Astrocyte of the cerebellum (primary cell): Measurements from ENCODE around the gene RHOD.
A peak's percentile ranks its signal among the peaks of the same experiment; 100 is the strongest.

Experiments
- DNase-seq: peaks from one replicate; pipeline ENCODE4 v3.0.0-alpha.2; 2011; ENCODE audit warnings: low read depth
- H3K4me3 ChIP-seq: 2 replicates; pipeline ENCODE4 v1.5.1; 2011; ENCODE audit warnings: mild to moderate bottlenecking, low read depth, low read length, moderate library complexity
- in situ Hi-C: cut with HindIII; loops from 2 replicates; pipeline ENCODE4 v1.10.0; 2017; ENCODE audit warnings: low sequenced_read_pairs
- TF ChIP-seq, protein P1 (sequence below): IDR thresholded peaks from 2 replicates; pipeline ENCODE4 v1.5.1; 2012; ENCODE audit warnings: low read length, low read depth, moderate library complexity, mild to moderate bottlenecking; ENCODE audit errors: missing control alignments

RHOD gene

GRCh38 chr11:67055812-67056211, 835 bp upstream of the RHOD start:
- no peak for DNase-seq
- TF ChIP-seq, protein P1, sequence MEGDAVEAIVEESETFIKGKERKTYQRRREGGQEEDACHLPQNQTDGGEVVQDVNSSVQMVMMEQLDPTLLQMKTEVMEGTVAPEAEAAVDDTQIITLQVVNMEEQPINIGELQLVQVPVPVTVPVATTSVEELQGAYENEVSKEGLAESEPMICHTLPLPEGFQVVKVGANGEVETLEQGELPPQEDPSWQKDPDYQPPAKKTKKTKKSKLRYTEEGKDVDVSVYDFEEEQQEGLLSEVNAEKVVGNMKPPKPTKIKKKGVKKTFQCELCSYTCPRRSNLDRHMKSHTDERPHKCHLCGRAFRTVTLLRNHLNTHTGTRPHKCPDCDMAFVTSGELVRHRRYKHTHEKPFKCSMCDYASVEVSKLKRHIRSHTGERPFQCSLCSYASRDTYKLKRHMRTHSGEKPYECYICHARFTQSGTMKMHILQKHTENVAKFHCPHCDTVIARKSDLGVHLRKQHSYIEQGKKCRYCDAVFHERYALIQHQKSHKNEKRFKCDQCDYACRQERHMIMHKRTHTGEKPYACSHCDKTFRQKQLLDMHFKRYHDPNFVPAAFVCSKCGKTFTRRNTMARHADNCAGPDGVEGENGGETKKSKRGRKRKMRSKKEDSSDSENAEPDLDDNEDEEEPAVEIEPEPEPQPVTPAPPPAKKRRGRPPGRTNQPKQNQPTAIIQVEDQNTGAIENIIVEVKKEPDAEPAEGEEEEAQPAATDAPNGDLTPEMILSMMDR, result no peak
- in situ Hi-C loops, result no loop called here
- peak overlapping the region; percentile 49 for H3K4me3 ChIP-seq

- peak overlapping the region; percentile 49 for H3K4me3 ChIP-seq
- TF ChIP-seq, protein P1, result no peak
- in situ Hi-C loops, result no loop called here
- DNase-seq, result no peak
Observed at GRCh38 chr11:67057205-67057672, 592 bp downstream of the RHOD start.

DNA sequence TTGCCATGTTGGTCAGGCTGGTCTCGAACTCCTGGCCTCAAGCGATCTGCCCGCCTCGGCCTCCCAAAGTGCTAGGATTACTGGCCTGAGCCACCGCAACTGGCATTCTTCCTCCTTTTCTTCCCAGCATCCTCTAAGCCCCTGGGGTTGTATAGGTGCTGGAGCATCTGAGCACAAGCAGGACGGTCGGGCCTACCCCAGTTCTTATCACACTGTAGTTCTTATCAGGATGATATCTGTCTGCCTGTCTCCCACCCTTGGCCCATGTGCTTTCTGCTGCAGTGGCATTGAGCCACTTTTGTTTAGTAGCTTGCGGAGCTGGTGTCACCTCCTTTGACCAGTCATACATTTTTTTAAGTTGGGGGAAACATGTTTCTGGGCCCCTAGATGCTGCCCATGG, 1.9 kb downstream of the RHOD start:
- in situ Hi-C loops, result no loop called here
- no peak overlapping the region for H3K4me3 ChIP-seq
- TF ChIP-seq, protein P1, result no peak
- no peak for DNase-seq

GRCh38 chr11:67059671-67060070, 3.0 kb downstream of the RHOD start:
- H3K4me3 ChIP-seq, result no peak overlapping the region
- in situ Hi-C loops, result no loop called here
- no peak for DNase-seq

DNA sequence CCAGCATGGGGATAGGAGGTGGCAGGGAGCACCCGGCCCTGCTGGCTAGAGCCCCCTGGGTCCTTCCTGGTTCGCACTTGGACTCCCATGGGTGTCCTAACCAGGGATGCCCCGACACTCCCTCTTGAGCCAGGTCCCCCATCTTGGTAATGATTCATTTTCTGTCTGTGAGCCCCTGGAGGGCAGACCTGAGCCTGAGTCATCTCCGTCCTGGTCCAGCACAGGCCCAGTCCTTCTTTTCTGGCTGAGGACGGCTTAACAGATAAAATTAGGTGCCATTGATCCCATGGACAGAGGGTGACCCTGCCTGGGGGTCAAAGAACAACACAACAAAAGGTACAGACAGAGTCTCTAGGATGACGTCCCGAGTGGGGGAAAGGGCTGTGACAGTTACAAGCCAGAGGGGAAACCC, 3.5 kb downstream of the RHOD start:
- in situ Hi-C loops, result no loop called here
- TF ChIP-seq, protein P1, result no peak
- DNase-seq, result no peak

More at GRCh38 chr11:67059671-67060070, 3.0 kb downstream of the RHOD start:
- TF ChIP-seq, protein P1, result no peak

GRCh38 chr11:67062526-67063373, 6.1 kb downstream of the RHOD start:
- TF ChIP-seq, protein P1, result no peak
- in situ Hi-C loops, result no loop called here
- H3K4me3 ChIP-seq, result no peak overlapping the region
- no peak for DNase-seq

More for the DNA sequence above, 3.5 kb downstream of the RHOD start:
- H3K4me3 ChIP-seq, result no peak overlapping the region
